Ascending aorta (tissue), 2 donors: ENCODE measurements around the gene SDHAF1. TPM values are rescaled to one million over a fixed set of nuclear protein-coding genes. Genes with fewer than 3 reads are reported as not detected.
"Not testable (repeated sequence)": the region's sequence is repeated elsewhere in the genome, so short reads cannot be mapped to it uniquely, and the experiment has no call there.

ENCODE experiments used
- DNase-seq, 2 donors: peaks; one replicate each; pipeline ENCODE4 v3.0.0-alpha.2; 2019; ENCODE audit warnings: low spot score in 2 of 2
- H3K27ac ChIP-seq, 2 donors: fragments of 200-600 bp; sonication (generic); one replicate each; pipeline ENCODE4 v1.5.1; 2016 to 2017; ENCODE audit warnings: mild to moderate bottlenecking in 1 of 2
- H3K27me3 ChIP-seq: fragments of 200-600 bp; sonication (generic); one replicate; pipeline ENCODE4 v1.5.1; 2017
- H3K36me3 ChIP-seq, 2 donors: fragments of 200-600 bp; sonication (generic); one replicate each; pipeline ENCODE4 v1.5.1; 2016
- H3K4me1 ChIP-seq, 2 donors: fragments of 200-600 bp; sonication (generic); one replicate each; pipeline ENCODE4 v1.5.1; 2016 to 2017; ENCODE audit warnings: mild to moderate bottlenecking in 1 of 2
- H3K4me3 ChIP-seq, 2 donors: fragments of 200-600 bp; sonication (generic); one replicate each; pipeline ENCODE4 v1.5.1; 2016 to 2017; ENCODE audit warnings: mild to moderate bottlenecking in 1 of 2
- H3K9me3 ChIP-seq, 2 donors: fragments of 200-600 bp; sonication (generic); one replicate each; pipeline ENCODE4 v1.5.1; 2016
- intact Hi-C: fragments of 100-400 bp; cut with DNase I; formaldehyde crosslinking; loops from one replicate; pipeline ENCODE4 v1.15.1; 2023
- total RNA-seq: library from RNA; depleted of rRNA; stranded (reverse); fragments of >200 nt; gene quantifications from one replicate; pipeline ENCODE4 v1.1.0, GENCODE V29; 2016
- TF ChIP-seq, protein P1 (sequence below), 3 experiments: fragments of 200-600 bp in 2 of 3; fragments of 450-650 bp in 1 of 3; sonication (generic) in 2 of 3; IDR thresholded peaks; one replicate each; pipeline ENCODE4 v1.5.1; 2016 to 2019; ENCODE audit warnings: antibody characterized with exemption in 3 of 3, mild to moderate bottlenecking in 1 of 3, moderate library complexity in 1 of 3

SDHAF1 gene
- total RNA-seq, 1 donor from 2014 or later = 107 TPM

DNA sequence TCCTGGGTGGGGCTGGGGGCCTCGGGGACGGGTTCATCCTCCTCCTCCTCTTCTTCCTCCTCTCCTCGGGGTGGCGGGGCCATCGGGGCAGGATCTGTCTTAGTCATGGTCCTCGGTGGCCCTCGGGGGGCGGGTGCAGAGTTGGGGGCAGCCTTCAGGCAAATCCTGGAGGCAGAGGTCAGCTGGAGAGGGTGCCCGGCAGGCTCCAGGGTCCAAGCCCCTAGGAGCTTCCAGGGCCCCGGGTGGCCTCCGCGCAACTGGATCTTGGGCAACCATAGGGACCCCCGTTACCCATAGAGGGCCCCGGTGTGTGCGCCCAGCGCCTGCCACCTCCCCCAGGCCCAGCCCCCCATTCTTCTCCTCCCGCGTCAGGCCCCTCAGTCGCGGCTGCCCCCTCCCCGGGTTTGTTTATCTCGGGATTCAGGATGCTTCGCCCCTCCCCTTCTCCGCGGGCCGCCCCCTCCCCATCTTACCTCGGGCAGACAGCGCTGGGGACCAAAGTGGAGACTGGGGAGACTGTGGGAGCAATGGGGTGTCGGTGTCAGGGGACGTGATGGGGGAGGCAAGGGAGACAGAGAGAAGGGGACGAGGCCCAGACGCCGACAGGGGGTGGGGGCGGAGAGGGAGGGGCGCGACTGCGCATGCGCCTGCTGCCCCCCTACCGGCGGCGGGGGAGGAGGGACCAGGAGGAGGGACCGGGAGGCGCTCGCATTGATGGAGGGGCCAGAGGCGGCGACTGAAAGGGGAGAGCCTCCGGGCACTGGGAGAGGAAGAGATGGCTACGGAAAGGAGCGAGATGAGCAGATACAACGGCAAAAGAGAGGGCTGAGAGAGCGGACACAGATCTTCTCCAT is 37.5 kb downstream of the SDHAF1 start, which contains the start of gene CLIP3:
CLIP3 (minus strand) TSS at position 623 of the 854 bp plus-strand sequence; CDS start at position 107, 516 bp downstream.
- TF ChIP-seq, protein P1, sequence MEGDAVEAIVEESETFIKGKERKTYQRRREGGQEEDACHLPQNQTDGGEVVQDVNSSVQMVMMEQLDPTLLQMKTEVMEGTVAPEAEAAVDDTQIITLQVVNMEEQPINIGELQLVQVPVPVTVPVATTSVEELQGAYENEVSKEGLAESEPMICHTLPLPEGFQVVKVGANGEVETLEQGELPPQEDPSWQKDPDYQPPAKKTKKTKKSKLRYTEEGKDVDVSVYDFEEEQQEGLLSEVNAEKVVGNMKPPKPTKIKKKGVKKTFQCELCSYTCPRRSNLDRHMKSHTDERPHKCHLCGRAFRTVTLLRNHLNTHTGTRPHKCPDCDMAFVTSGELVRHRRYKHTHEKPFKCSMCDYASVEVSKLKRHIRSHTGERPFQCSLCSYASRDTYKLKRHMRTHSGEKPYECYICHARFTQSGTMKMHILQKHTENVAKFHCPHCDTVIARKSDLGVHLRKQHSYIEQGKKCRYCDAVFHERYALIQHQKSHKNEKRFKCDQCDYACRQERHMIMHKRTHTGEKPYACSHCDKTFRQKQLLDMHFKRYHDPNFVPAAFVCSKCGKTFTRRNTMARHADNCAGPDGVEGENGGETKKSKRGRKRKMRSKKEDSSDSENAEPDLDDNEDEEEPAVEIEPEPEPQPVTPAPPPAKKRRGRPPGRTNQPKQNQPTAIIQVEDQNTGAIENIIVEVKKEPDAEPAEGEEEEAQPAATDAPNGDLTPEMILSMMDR (IDR thresholded peaks at IDR 0.05) = no peak
- no peaks in the 10 kb centered on the region for H3K9me3 ChIP-seq
- intact Hi-C loops = loop anchor here (1.0 to 5.0 kb wide), 3 partner anchors 18 to 35 kb away; partner anchors contain the start of genes ALKBH6, SDHAF1, THAP8 and WDR62
- peaks cover 0 to 8% of the 10 kb centered on the region in 2 donors for H3K36me3 ChIP-seq
- H3K4me1 ChIP-seq = peaks cover 0 to 4% of the 10 kb centered on the region in 2 donors
- no peaks in the 10 kb centered on the region for H3K27me3 ChIP-seq
- peak within 1 kb of the TSS; percentile 75 to 85 for H3K27ac ChIP-seq
- peak within 1 kb of the TSS; percentile 67 to 95 for H3K4me3 ChIP-seq
- DNase-seq = peak; percentile 12 to 81

DNA sequence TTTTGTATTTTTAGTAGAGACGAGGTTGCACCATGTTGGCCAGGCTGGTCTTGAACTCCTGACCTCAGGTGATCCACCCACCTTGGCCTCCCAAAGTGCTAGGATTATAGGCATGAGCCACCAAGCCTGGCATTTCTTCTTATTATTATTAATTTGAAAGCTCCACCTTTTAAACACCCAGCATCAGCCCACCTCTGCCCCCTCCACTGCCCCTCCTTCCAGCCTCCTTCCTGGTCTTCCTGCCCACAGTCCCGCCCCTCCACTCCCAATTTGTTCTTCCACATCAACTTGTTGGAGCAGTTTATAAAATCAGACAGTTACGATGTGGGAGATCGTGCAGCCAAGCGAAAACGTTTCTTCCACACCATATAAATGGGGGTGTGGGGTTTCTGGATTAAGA is 45.5 kb downstream of the SDHAF1 start:
- TF ChIP-seq, protein P1 (IDR thresholded peaks at IDR 0.05) = no peak
- H3K4me3 ChIP-seq = no peak overlapping the region
- no peak for DNase-seq
- intact Hi-C loops = no loop called here
- no peaks in the 10 kb centered on the region for H3K27me3 ChIP-seq
- H3K4me1 ChIP-seq = no peaks in the 10 kb centered on the region
- H3K27ac ChIP-seq = no peak overlapping the region
- H3K36me3 ChIP-seq = peaks cover 3 to 5% of the 10 kb centered on the region in 2 donors
- H3K9me3 ChIP-seq = no peaks in the 10 kb centered on the region

DNA sequence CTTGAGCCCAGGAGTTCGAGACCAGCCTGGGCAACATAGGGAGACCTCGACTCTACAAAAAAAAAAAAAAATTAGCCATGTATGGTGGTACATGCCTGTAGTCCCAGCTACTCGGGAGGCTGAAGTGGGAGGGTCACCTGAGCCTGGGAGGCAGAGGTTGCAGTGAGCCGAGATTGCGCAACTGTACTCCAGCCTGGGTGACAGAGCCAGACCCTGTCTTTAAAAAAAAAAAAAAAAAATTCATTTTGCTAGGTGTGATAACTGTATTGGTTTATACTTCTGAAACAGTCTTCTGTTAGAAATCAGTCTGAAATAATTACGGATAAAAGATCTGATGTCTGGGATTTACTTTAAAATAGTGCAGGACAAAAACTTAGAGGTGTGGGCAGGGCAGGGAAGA is 46.1 kb downstream of the SDHAF1 start:
- H3K27me3 ChIP-seq, H3K4me3 ChIP-seq, H3K9me3 ChIP-seq, intact Hi-C loops, H3K4me1 ChIP-seq, H3K27ac ChIP-seq, DNase-seq, H3K36me3 ChIP-seq: not testable (repeated sequence)

DNA sequence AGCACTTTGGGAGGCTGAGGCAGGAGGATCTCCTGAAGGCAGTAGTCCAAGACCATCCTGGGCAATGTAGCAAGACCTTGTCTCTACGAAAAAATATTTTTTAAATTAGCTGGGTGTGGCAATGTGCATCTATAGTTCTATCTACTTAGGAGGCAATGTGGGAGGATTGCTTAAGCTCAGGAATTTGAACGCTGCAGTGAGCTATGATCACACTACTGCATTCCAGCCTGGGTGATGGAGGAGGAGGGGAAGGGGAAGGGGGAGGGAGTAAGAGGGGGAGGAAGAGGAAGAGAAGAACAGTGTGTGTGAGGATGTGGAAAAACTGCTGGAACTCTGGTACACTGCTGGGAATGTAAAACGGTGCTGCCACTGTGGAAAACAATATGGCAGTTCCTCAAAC is 46.8 kb downstream of the SDHAF1 start:
- no peaks in the 10 kb centered on the region for H3K27me3 ChIP-seq
- no peaks in the 10 kb centered on the region for H3K9me3 ChIP-seq
- peaks cover 3 to 5% of the 10 kb centered on the region in 2 donors for H3K36me3 ChIP-seq
- TF ChIP-seq, protein P1 (IDR thresholded peaks at IDR 0.05) = no peak
- no peak for DNase-seq
- intact Hi-C loops = no loop called here
- no peak overlapping the region for H3K4me3 ChIP-seq
- no peaks in the 10 kb centered on the region for H3K4me1 ChIP-seq
- H3K27ac ChIP-seq = no peak overlapping the region

DNA sequence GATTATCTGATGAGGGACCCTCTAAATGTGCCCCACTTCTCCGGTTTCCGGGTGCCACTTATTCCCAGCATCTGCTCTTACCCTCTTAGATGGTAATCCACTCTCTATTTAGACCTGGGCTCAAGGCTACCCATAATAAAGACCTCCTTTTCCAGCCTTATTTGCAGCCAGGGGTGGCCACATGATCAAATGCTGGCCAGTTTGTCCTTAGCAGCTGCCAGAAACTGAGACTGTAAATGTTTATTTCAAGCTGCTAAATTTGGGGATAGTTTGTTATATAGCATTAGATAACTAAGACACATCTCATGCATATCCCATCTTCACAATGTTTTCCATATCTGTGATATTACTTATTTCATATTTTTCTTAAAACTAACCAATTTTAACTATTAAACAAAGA is 49.0 kb downstream of the SDHAF1 start:
- intact Hi-C loops = no loop called here
- TF ChIP-seq, protein P1 (IDR thresholded peaks at IDR 0.05) = no peak
- Histone ChIP-seq H3K9me3 (no peaks in the 10 kb centered on the region), H3K27ac (no peak overlapping the region), H3K4me1 (no peaks in the 10 kb centered on the region), H3K27me3 (no peaks in the 10 kb centered on the region), H3K36me3 (peaks cover 0 to 4% of the 10 kb centered on the region in 2 donors), H3K4me3 (no peak overlapping the region)
- no peak for DNase-seq

Other genes starting within 250 kb of the SDHAF1 start
- gene U2AF1L4, start 249.8 kb upstream of the SDHAF1 start, total RNA-seq = not detected
- gene PSENEN, start 249.5 kb upstream of the SDHAF1 start, total RNA-seq = 110 TPM
- gene LIN37, start 246.6 kb upstream of the SDHAF1 start, total RNA-seq = 29.9 TPM
- 265 TPM for gene HSPB6, start 238.2 kb upstream of the SDHAF1 start, total RNA-seq
- gene PROSER3, start 237.0 kb upstream of the SDHAF1 start, total RNA-seq = 6.5 TPM
- 8.7 TPM for gene ARHGAP33, start 219.6 kb upstream of the SDHAF1 start, total RNA-seq
- gene PRODH2, start 182.3 kb upstream of the SDHAF1 start, total RNA-seq = not detected
- not detected for gene NPHS1, start 142.7 kb upstream of the SDHAF1 start, total RNA-seq
- not detected for gene KIRREL2, start 138.3 kb upstream of the SDHAF1 start, total RNA-seq
- gene APLP1, start 126.6 kb upstream of the SDHAF1 start, total RNA-seq = 0.21 TPM
- 3.7 TPM for gene NFKBID, start 94.6 kb upstream of the SDHAF1 start, total RNA-seq
- not detected for gene HCST, start 92.7 kb upstream of the SDHAF1 start, total RNA-seq
- gene TYROBP, start 86.9 kb upstream of the SDHAF1 start, total RNA-seq = 31.5 TPM
- 26.6 TPM for gene LRFN3, start 58.8 kb upstream of the SDHAF1 start, total RNA-seq
- not detected for gene SYNE4, start 13.6 kb downstream of the SDHAF1 start, total RNA-seq
- gene ALKBH6, start 19.0 kb downstream of the SDHAF1 start, total RNA-seq = 35.3 TPM
- gene CLIP3, start 37.7 kb downstream of the SDHAF1 start, total RNA-seq = 43.2 TPM
- gene THAP8, start 59.1 kb downstream of the SDHAF1 start, total RNA-seq = not detected
- gene WDR62, start 59.7 kb downstream of the SDHAF1 start, total RNA-seq = not detected
- not detected for gene OVOL3, start 116.0 kb downstream of the SDHAF1 start, total RNA-seq
- 21.0 TPM for gene POLR2I, start 119.7 kb downstream of the SDHAF1 start, total RNA-seq
- 129 TPM for gene TBCB, start 120.3 kb downstream of the SDHAF1 start, total RNA-seq
- 168 TPM for gene CAPNS1, start 144.9 kb downstream of the SDHAF1 start, total RNA-seq
- gene COX7A1, start 157.3 kb downstream of the SDHAF1 start, total RNA-seq = 51.2 TPM
- gene ZNF565, start 219.5 kb downstream of the SDHAF1 start, total RNA-seq = 1.9 TPM
- 21.2 TPM for gene ZNF146, start 219.9 kb downstream of the SDHAF1 start, total RNA-seq